HepG2 (cell line): Measurements from ENCODE around the gene CAPZB.

Experiments
- ELF1 ChIP-seq: sonication (generic); formaldehyde crosslinking; IDR thresholded peaks from 2 replicates; pipeline ENCODE4 v1.4.0; 2020; ENCODE audit warnings: missing genetic modification reagents
- MLX ChIP-seq: IDR thresholded peaks from 2 replicates; pipeline ENCODE4 v1.6.1; 2016

GRCh38 chr1:19405195-19405760 lies 80.1 kb downstream of the CAPZB start:
- no peak for TF ChIP-seq ELF1 (CRISPR knock-in tag)
- no peak for TF ChIP-seq MLX (CRISPR knock-in tag)
